ENCODE data around the gene AP4E1.
"Not testable (repeated sequence)": the region's sequence is repeated elsewhere in the genome, so short reads cannot be mapped to it uniquely, and the experiment has no call there.

The AP4E1 gene

GRCh38 chr15:50938525-50938924, 30.0 kb downstream of the AP4E1 start:
- TF ChIP-seq SUZ12 (IDR thresholded peaks at IDR 0.05) (no peak), ELF4 (IDR thresholded peaks at IDR 0.05) (no peak), TARDBP (IDR thresholded peaks at IDR 0.05) (no peak), L3MBTL2 (conservative IDR thresholded peaks at IDR 0.05) (no peak), PKNOX1 (IDR thresholded peaks at IDR 0.05) (no peak), FOXM1 (IDR thresholded peaks at IDR 0.05; ENCODE audit: borderline replicate concordance) (no peak), HDGF (IDR thresholded peaks at IDR 0.05; ENCODE audit: borderline replicate concordance) (no peak), FOXK2 (IDR thresholded peaks at IDR 0.05) (no peak)
- DNase-seq (ENCODE audit: extremely low spot score), result no peak
- ChIA-PET POLR2A (no interaction called here), CTCF (no interaction called here)

GRCh38 chr15:50939911-50940310, 31.4 kb downstream of the AP4E1 start:
- no peak for DNase-seq (ENCODE audit: extremely low spot score)
- ChIA-PET CTCF (no interaction called here), POLR2A (no interaction called here)
- TF ChIP-seq HDGF (IDR thresholded peaks at IDR 0.05; ENCODE audit: borderline replicate concordance) (no peak), BHLHE40 (IDR thresholded peaks at IDR 0.05; ENCODE audit: borderline replicate concordance) (no peak), TARDBP (IDR thresholded peaks at IDR 0.05) (no peak), FOXK2 (IDR thresholded peaks at IDR 0.05) (no peak), ELF4 (IDR thresholded peaks at IDR 0.05) (no peak)

- no peak for DNase-seq (ENCODE audit: extremely low spot score)
- ChIA-PET CTCF (no interaction called here), POLR2A (no interaction called here)
- TF ChIP-seq HDGF (IDR thresholded peaks at IDR 0.05; ENCODE audit: borderline replicate concordance) (no peak), CTBP1 (IDR thresholded peaks at IDR 0.05; ENCODE audit: borderline replicate concordance) (no peak), ELF4 (IDR thresholded peaks at IDR 0.05) (no peak), FOXM1 (IDR thresholded peaks at IDR 0.05; ENCODE audit: borderline replicate concordance) (no peak), NFRKB (IDR thresholded peaks at IDR 0.05) (no peak), FOXA1 (IDR thresholded peaks at IDR 0.05) (no peak), ARNT (IDR thresholded peaks at IDR 0.05) (no peak), SP1 (IDR thresholded peaks at IDR 0.05) (no peak), TARDBP (IDR thresholded peaks at IDR 0.05) (no peak), BHLHE40 (IDR thresholded peaks at IDR 0.05; ENCODE audit: borderline replicate concordance) (no peak), ZNF384 (IDR thresholded peaks at IDR 0.05) (no peak), PKNOX1 (IDR thresholded peaks at IDR 0.05) (no peak), SUZ12 (IDR thresholded peaks at IDR 0.05) (no peak), FOXK2 (IDR thresholded peaks at IDR 0.05) (no peak), LEF1 (IDR thresholded peaks at IDR 0.05; ENCODE audit: borderline replicate concordance) (no peak), L3MBTL2 (conservative IDR thresholded peaks at IDR 0.05) (no peak)
These were observed 32.0 kb downstream of the AP4E1 start for GRCh38 chr15:50940506-50940905.

- ChIA-PET POLR2A (no interaction called here), CTCF (no interaction called here)
- DNase-seq (ENCODE audit: extremely low spot score), result no peak
- no peak for TF ChIP-seq ARNT (IDR thresholded peaks at IDR 0.05)
- TF ChIP-seq ELF4 (IDR thresholded peaks at IDR 0.05), result no peak
- TF ChIP-seq SP1 (IDR thresholded peaks at IDR 0.05), result no peak
- no peak for TF ChIP-seq L3MBTL2 (conservative IDR thresholded peaks at IDR 0.05)
- TF ChIP-seq SUZ12 (IDR thresholded peaks at IDR 0.05), result no peak
- no peak for TF ChIP-seq HDGF (IDR thresholded peaks at IDR 0.05; ENCODE audit: borderline replicate concordance)
- no peak for TF ChIP-seq BHLHE40 (IDR thresholded peaks at IDR 0.05; ENCODE audit: borderline replicate concordance)
- no peak for TF ChIP-seq ZNF384 (IDR thresholded peaks at IDR 0.05)
- no peak for TF ChIP-seq PKNOX1 (IDR thresholded peaks at IDR 0.05)
These were observed 35.2 kb downstream of the AP4E1 start for GRCh38 chr15:50943638-50944037.

GRCh38 chr15:50944672-50945071, 36.2 kb downstream of the AP4E1 start:
- ChIA-PET CTCF (no interaction called here), POLR2A (no interaction called here)
- no peak for TF ChIP-seq BHLHE40 (IDR thresholded peaks at IDR 0.05; ENCODE audit: borderline replicate concordance)
- TF ChIP-seq L3MBTL2 (conservative IDR thresholded peaks at IDR 0.05), result no peak
- no peak for TF ChIP-seq TARDBP (IDR thresholded peaks at IDR 0.05)
- no peak for TF ChIP-seq FOXM1 (IDR thresholded peaks at IDR 0.05; ENCODE audit: borderline replicate concordance)
- TF ChIP-seq ELF4 (IDR thresholded peaks at IDR 0.05), result no peak
- TF ChIP-seq FOXA1 (IDR thresholded peaks at IDR 0.05), result no peak
- no peak for TF ChIP-seq HDGF (IDR thresholded peaks at IDR 0.05; ENCODE audit: borderline replicate concordance)
- TF ChIP-seq ZNF384 (IDR thresholded peaks at IDR 0.05), result no peak
- no peak for TF ChIP-seq ARNT (IDR thresholded peaks at IDR 0.05)
- no peak for TF ChIP-seq FOXK2 (IDR thresholded peaks at IDR 0.05)
- no peak for TF ChIP-seq PKNOX1 (IDR thresholded peaks at IDR 0.05)
- DNase-seq (ENCODE audit: extremely low spot score), result no peak

- no peak for DNase-seq (ENCODE audit: extremely low spot score)
- POLR2A ChIA-PET, result no interaction called here
- no peak for TF ChIP-seq LEF1 (IDR thresholded peaks at IDR 0.05; ENCODE audit: borderline replicate concordance)
- no peak for TF ChIP-seq FOXK2 (IDR thresholded peaks at IDR 0.05)
- TF ChIP-seq SUZ12 (IDR thresholded peaks at IDR 0.05), result no peak
- TF ChIP-seq FOXM1 (IDR thresholded peaks at IDR 0.05; ENCODE audit: borderline replicate concordance), result no peak
- no peak for TF ChIP-seq SP1 (IDR thresholded peaks at IDR 0.05)
- TF ChIP-seq FOXA1 (IDR thresholded peaks at IDR 0.05), result no peak
- TF ChIP-seq L3MBTL2 (conservative IDR thresholded peaks at IDR 0.05), result no peak
- no peak for TF ChIP-seq HDGF (IDR thresholded peaks at IDR 0.05; ENCODE audit: borderline replicate concordance)
- no peak for TF ChIP-seq TARDBP (IDR thresholded peaks at IDR 0.05)
- TF ChIP-seq ELF4 (IDR thresholded peaks at IDR 0.05), result no peak
- TF ChIP-seq ARNT (IDR thresholded peaks at IDR 0.05), result no peak
- no peak for TF ChIP-seq ZNF384 (IDR thresholded peaks at IDR 0.05)
- no peak for TF ChIP-seq NFRKB (IDR thresholded peaks at IDR 0.05)
- TF ChIP-seq CTBP1 (IDR thresholded peaks at IDR 0.05; ENCODE audit: borderline replicate concordance), result no peak
- no peak for TF ChIP-seq BHLHE40 (IDR thresholded peaks at IDR 0.05; ENCODE audit: borderline replicate concordance)
- TF ChIP-seq PKNOX1 (IDR thresholded peaks at IDR 0.05), result no peak
- CTCF ChIA-PET, result no interaction called here
These were observed 37.2 kb downstream of the AP4E1 start for GRCh38 chr15:50945725-50946124.

- DNase-seq (ENCODE audit: extremely low spot score); CTCF ChIA-PET; POLR2A ChIA-PET: not testable (repeated sequence)
These were observed 42.3 kb downstream of the AP4E1 start for GRCh38 chr15:50950745-50951144.
